HG02884 (cell line): ENCODE data around the gene RHBDF2.

Experiments
- ATAC-seq: cut with Tn5 transposase; IDR thresholded peaks from one replicate; pipeline ENCODE4 v1.9.1; 2021; ENCODE audit warnings: mild to moderate bottlenecking, moderate library complexity; ENCODE audit not compliant: unreplicated experiment

RHBDF2 gene

GRCh38 chr17:76441686-76442340 lies 59.4 kb downstream of the RHBDF2 start:
- no peak for ATAC-seq

- no peak for ATAC-seq
These were observed 60.4 kb downstream of the RHBDF2 start for GRCh38 chr17:76440751-76441362.

- no peak for ATAC-seq
These were observed 61.8 kb downstream of the RHBDF2 start for GRCh38 chr17:76439314-76439928.

GRCh38 chr17:76438906-76439305 lies 62.3 kb downstream of the RHBDF2 start:
- no peak for ATAC-seq

- ATAC-seq = no peak
These were observed 63.5 kb downstream of the RHBDF2 start for GRCh38 chr17:76437467-76438402.

- ATAC-seq = no peak
These were observed 65.5 kb downstream of the RHBDF2 start for GRCh38 chr17:76435751-76436150.

- ATAC-seq = no peak
These were observed 66.4 kb downstream of the RHBDF2 start for GRCh38 chr17:76434870-76435269.

GRCh38 chr17:76433693-76434092 lies 67.5 kb downstream of the RHBDF2 start:
- ATAC-seq = no peak

- no peak for ATAC-seq
These were observed 68.4 kb downstream of the RHBDF2 start for GRCh38 chr17:76432712-76433336.

GRCh38 chr17:76432004-76432403 lies 69.2 kb downstream of the RHBDF2 start:
- no peak for ATAC-seq

- no peak for ATAC-seq
These were observed 69.7 kb downstream of the RHBDF2 start for GRCh38 chr17:76431509-76431908.

GRCh38 chr17:76428511-76428910 lies 72.7 kb downstream of the RHBDF2 start:
- ATAC-seq = no peak

GRCh38 chr17:76427501-76428231 lies 73.6 kb downstream of the RHBDF2 start:
- ATAC-seq = no peak

- ATAC-seq = no peak
These were observed 74.4 kb downstream of the RHBDF2 start for GRCh38 chr17:76426853-76427252.

GRCh38 chr17:76422860-76423259 lies 78.4 kb downstream of the RHBDF2 start:
- ATAC-seq = no peak

GRCh38 chr17:76422406-76422805 lies 78.8 kb downstream of the RHBDF2 start:
- no peak for ATAC-seq

- no peak for ATAC-seq
These were observed 80.2 kb downstream of the RHBDF2 start for GRCh38 chr17:76421044-76421407.
